CD4-positive, alpha-beta T cell (primary cell): ENCODE measurements around the gene HIPK2. TPM values are rescaled to one million over a fixed set of nuclear protein-coding genes. Genes with fewer than 3 reads are reported as not detected.

ENCODE experiments used
- ATAC-seq: fragments of 200-7000 bp; cut with Tn5 transposase; one replicate; pipeline ENCODE4 v1.10.0; 2022; ENCODE audit warnings: mild to moderate bottlenecking; ENCODE audit not compliant: poor library complexity
- CTCF ChIA-PET: fragments of 350-600 bp; sonication (Branson Sonifier 250); formaldehyde crosslinking; loops from one replicate; lab custom pipeline; 2021; ENCODE audit warnings: antibody characterized with exemption, inconsistent platforms; lab: Charles Lee
- POLR2A ChIA-PET: fragments of 350-600 bp; sonication (Branson Sonifier 250); formaldehyde crosslinking; loops from one replicate; lab custom pipeline; 2021; ENCODE audit warnings: antibody characterized with exemption, inconsistent platforms; lab: Charles Lee
- DNase-seq, 14 experiments: peaks; one replicate each; pipeline ENCODE4 v3.0.0-alpha.2; 2013 to 2020; ENCODE audit warnings: mixed read lengths in 2 of 14
- H3K27ac ChIP-seq, 2 donors: one replicate each; pipeline versions ENCODE4 v1.5.1 to v1.7.0; 2013; ENCODE audit warnings: low read length in 2 of 2, low read depth in 1 of 2, mild to moderate bottlenecking in 1 of 2
- H3K27me3 ChIP-seq, 2 experiments: 1 replicate in 1 of 2; 2 replicates in 1 of 2; pipeline versions ENCODE4 v1.6.1 to v1.7.0; 2013; ENCODE audit warnings: low read length in 2 of 2, control low read depth in 1 of 2, mild to moderate bottlenecking in 1 of 2, moderate library complexity in 1 of 2; ENCODE audit not compliant: insufficient read depth in 2 of 2, control insufficient read depth in 1 of 2
- H3K36me3 ChIP-seq: one replicate; pipeline ENCODE4 v1.6.1; 2013; ENCODE audit warnings: low read length, control low read depth; ENCODE audit not compliant: insufficient read depth
- H3K4me1 ChIP-seq: one replicate; pipeline ENCODE4 v1.6.1; 2013; ENCODE audit warnings: low read length, control low read depth; ENCODE audit not compliant: insufficient read depth
- H3K4me3 ChIP-seq: one replicate; pipeline ENCODE4 v1.5.1; 2013; ENCODE audit warnings: mild to moderate bottlenecking, low read length, moderate library complexity
- H3K9me3 ChIP-seq, 2 experiments: 1 replicate in 1 of 2; 2 replicates in 1 of 2; pipeline versions ENCODE4 v1.6.1 to v1.7.0; 2013; ENCODE audit warnings: low read length in 2 of 2, mild to moderate bottlenecking in 2 of 2, control low read depth in 1 of 2, moderate library complexity in 1 of 2; ENCODE audit not compliant: control insufficient read depth in 1 of 2, insufficient read depth in 1 of 2
- H3K27ac Mint-ChIP-seq: one replicate; pipeline ENCODE4 v1.8.0; 2020; ENCODE audit warnings: mixed read lengths
- H3K27me3 Mint-ChIP-seq: one replicate; pipeline ENCODE4 v1.8.0; 2021; ENCODE audit warnings: mixed read lengths
- H3K36me3 Mint-ChIP-seq: one replicate; pipeline ENCODE4 v1.8.0; 2021; ENCODE audit warnings: low read depth, mixed read lengths
- H3K4me1 Mint-ChIP-seq: one replicate; pipeline ENCODE4 v1.8.0; 2021; ENCODE audit warnings: low read depth, mixed read lengths
- H3K4me3 Mint-ChIP-seq: one replicate; pipeline ENCODE4 v1.8.0; 2020; ENCODE audit warnings: mild to moderate bottlenecking, mixed read lengths
- H3K9me3 Mint-ChIP-seq: one replicate; pipeline ENCODE4 v1.8.0; 2020; ENCODE audit warnings: mixed read lengths
- CTCF ChIP-seq: fragments of 200-600 bp; IDR thresholded peaks from one replicate; pipeline ENCODE4 v1.8.0; 2022; ENCODE audit warnings: antibody characterized with exemption, mild to moderate bottlenecking
- intact Hi-C, 2 experiments: fragments of 100-400 bp; cut with DNase I in 1 of 2; cut with micrococcal nuclease in 1 of 2; formaldehyde crosslinking; loops; one replicate each; pipeline versions ENCODE4 v1.15.1 to v1.9.0; 2023 to 2025; cut with DNase I, micrococcal nuclease
- total RNA-seq, 174 experiments: library from RNA in 2 of 174; stranded (reverse) in 2 of 174; gene quantifications; one replicate each; pipeline ENCODE4 v1.2.3 and lab custom pipeline; 2021 to 2026

HIPK2 gene
- total RNA-seq, 2 experiments from 2014 or later: 36.5 to 37.0 TPM

DNA sequence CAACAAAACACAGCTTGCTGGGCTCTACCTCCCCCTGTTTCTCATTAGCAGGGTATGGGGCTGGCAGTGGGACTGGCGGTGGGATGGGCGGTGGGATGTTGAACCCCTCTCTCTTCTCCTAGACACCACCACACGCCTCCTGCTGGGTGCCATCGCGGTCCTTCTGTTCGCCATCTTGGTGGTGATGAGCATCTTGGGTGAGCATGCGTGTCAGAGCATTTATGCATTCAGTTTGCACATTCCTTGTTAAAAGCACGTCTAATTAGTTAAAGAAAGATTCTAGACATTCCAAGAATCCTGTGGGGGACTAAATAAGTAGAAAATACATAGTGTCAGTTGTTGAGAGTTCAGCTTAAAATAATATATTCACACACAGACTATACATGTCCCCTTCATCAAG lies 241.6 kb downstream of the HIPK2 start:
- Histone ChIP-seq H3K4me3 (no peak overlapping the region), H3K36me3 (no peaks in the 10 kb centered on the region), H3K27ac (no peak overlapping the region), H3K9me3 (no peaks in the 10 kb centered on the region), H3K4me1 (no peaks in the 10 kb centered on the region), H3K27me3 (no peaks in the 10 kb centered on the region)
- Mint-ChIP-seq H3K27me3 (no peaks in the 10 kb centered on the region), H3K4me1 (no peaks in the 10 kb centered on the region), H3K36me3 (no peaks in the 10 kb centered on the region), H3K4me3 (no peak overlapping the region), H3K9me3 (no peaks in the 10 kb centered on the region), H3K27ac (no peak overlapping the region)
- intact Hi-C loops: no loop called here
- ChIA-PET CTCF (no interaction called here), POLR2A (no interaction called here)
- DNase-seq: no peak
- ATAC-seq: no peak
- TF ChIP-seq CTCF: no peak

GRCh38 chr7:139534966-139535651 lies 242.7 kb downstream of the HIPK2 start:
- TF ChIP-seq CTCF: no peak
- H3K4me3 ChIP-seq: no peak overlapping the region
- ChIA-PET POLR2A (no interaction called here), CTCF (no interaction called here)
- H3K27ac ChIP-seq: no peak overlapping the region
- no peaks in the 10 kb centered on the region for H3K9me3 ChIP-seq
- Mint-ChIP-seq H3K27ac (no peak overlapping the region), H3K4me1 (no peaks in the 10 kb centered on the region), H3K9me3 (no peaks in the 10 kb centered on the region), H3K4me3 (no peak overlapping the region), H3K27me3 (no peaks in the 10 kb centered on the region), H3K36me3 (no peaks in the 10 kb centered on the region)
- no peaks in the 10 kb centered on the region for H3K27me3 ChIP-seq
- intact Hi-C loops: no loop called here
- H3K4me1 ChIP-seq: no peaks in the 10 kb centered on the region
- ATAC-seq: no peak
- no peaks in the 10 kb centered on the region for H3K36me3 ChIP-seq
- DNase-seq: no peak

DNA sequence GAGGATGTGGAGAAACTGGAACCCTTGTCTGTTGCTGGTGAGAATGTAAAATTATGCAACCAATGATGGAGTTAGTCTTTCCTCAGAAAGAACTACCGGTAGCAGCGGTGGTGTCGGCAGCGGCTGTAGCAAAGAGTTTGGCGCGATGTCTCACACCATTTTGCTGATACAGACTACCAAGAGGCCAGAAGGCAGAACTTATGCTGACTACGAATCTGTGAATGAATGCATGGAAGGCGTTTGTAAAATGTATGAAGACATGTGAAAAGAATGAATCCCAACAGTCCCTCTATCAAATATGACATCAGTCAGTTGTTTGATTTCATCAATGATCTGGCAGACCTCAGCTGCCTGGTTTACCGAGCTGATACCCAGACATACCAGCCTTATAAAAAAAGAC lies 243.7 kb downstream of the HIPK2 start:
- no peaks in the 10 kb centered on the region for H3K27me3 ChIP-seq
- H3K4me3 ChIP-seq: no peak overlapping the region
- no peak for TF ChIP-seq CTCF
- intact Hi-C loops: no loop called here
- Mint-ChIP-seq H3K9me3 (no peaks in the 10 kb centered on the region), H3K27me3 (no peaks in the 10 kb centered on the region), H3K4me3 (no peak overlapping the region), H3K36me3 (no peaks in the 10 kb centered on the region), H3K4me1 (no peaks in the 10 kb centered on the region), H3K27ac (no peak overlapping the region)
- H3K9me3 ChIP-seq: no peaks in the 10 kb centered on the region
- ATAC-seq (no peak), DNase-seq (no peak)
- no peak overlapping the region for H3K27ac ChIP-seq
- CTCF ChIA-PET: no interaction called here
- POLR2A ChIA-PET: no interaction called here
- no peaks in the 10 kb centered on the region for H3K4me1 ChIP-seq
- H3K36me3 ChIP-seq: no peaks in the 10 kb centered on the region
